Measurements from ENCODE around the gene PPEF1.

GRCh38 chrX:18668071-18668835 is 39.2 kb upstream of the PPEF1 start:
- no peak for TF ChIP-seq CTCF (IDR thresholded peaks at IDR 0.05; ENCODE audit: low read depth, low read length, poor library complexity, severe bottlenecking)
- TF ChIP-seq EZH2phosphoT487 (IDR thresholded peaks at IDR 0.05; ENCODE audit: borderline replicate concordance, low read length), result no peak

Data from DOHH2 (cell line).